Body of pancreas (tissue), 4 donors: Measurements from ENCODE around the gene ZNF724. TPM values are rescaled to one million over a fixed set of nuclear protein-coding genes. Genes with fewer than 3 reads are reported as not detected.

Experiments used
- ATAC-seq: fragments of 150-250 bp; one replicate; pipeline ENCODE4 v1.9.1; 2016
- DNase-seq, 4 donors: peaks; one replicate each; pipeline ENCODE4 v3.0.0-alpha.2; 2019
- H3K27ac ChIP-seq, 4 donors: fragments of 200-600 bp; sonication (generic); 1 replicate in 3 of 4; 2 replicates in 1 of 4; pipeline versions ENCODE4 v1.5.1 to v1.6.1; 2016 to 2019; ENCODE audit warnings: mild to moderate bottlenecking in 1 of 4, mixed read lengths in 1 of 4, moderate library complexity in 1 of 4
- H3K27me3 ChIP-seq, 2 donors: fragments of 200-600 bp; sonication (generic); one replicate each; pipeline ENCODE4 v1.6.0; 2016; ENCODE audit warnings: mild to moderate bottlenecking in 1 of 2
- H3K36me3 ChIP-seq, 2 donors: fragments of 200-600 bp; sonication (generic); replicated peaks in 1 of 2; 2 replicates each; pipeline ENCODE4 v1.5.1; 2016; ENCODE audit warnings: low read depth in 2 of 2; ENCODE audit not compliant: insufficient read depth in 1 of 2
- H3K4me1 ChIP-seq: fragments of 200-600 bp; sonication (generic); one replicate; pipeline ENCODE4 v1.6.0; 2016
- H3K4me3 ChIP-seq, 2 donors: fragments of 200-600 bp; sonication (generic); 1 replicate in 1 of 2; 2 replicates in 1 of 2; pipeline ENCODE4 v1.5.1; 2016 to 2019
- H3K9me3 ChIP-seq, 3 donors: fragments of 200-600 bp; sonication (generic); 1 replicate in 2 of 3; 2 replicates in 1 of 3; pipeline ENCODE4 v1.5.1; 2016
- POLR2A ChIP-seq, 3 donors: fragments of 450-650 bp; IDR thresholded peaks; one replicate each; pipeline ENCODE4 v1.6.1; 2016; ENCODE audit warnings: antibody characterized with exemption in 3 of 3, mild to moderate bottlenecking in 2 of 3
- WGBS, 2 donors: methylation state at CpG; one replicate each; pipeline ENCODE4 v1.1.5; 2017; 5-methylcytosine and 5-hydroxymethylcytosine counted together
- intact Hi-C: fragments of 100-400 bp; cut with DNase I; formaldehyde crosslinking; loops from one replicate; pipeline ENCODE4 v1.15.1; 2023
- total RNA-seq, 2 donors: library from RNA; depleted of rRNA; stranded (reverse); fragments of >200 nt; gene quantifications; one replicate each; pipeline ENCODE4 v1.1.0, GENCODE V29; 2016
- TF ChIP-seq, protein P1 (sequence below), 7 experiments: fragments of 450-650 bp in 4 of 7; fragments of 200-600 bp in 3 of 7; sonication (generic) in 3 of 7; IDR thresholded peaks; one replicate each; pipeline ENCODE4 v1.5.1; 2016 to 2019; ENCODE audit warnings: antibody characterized with exemption in 7 of 7

ZNF724 gene
- total RNA-seq, 2 donors from 2014 or later, result 0.33 to 1.3 TPM

DNA sequence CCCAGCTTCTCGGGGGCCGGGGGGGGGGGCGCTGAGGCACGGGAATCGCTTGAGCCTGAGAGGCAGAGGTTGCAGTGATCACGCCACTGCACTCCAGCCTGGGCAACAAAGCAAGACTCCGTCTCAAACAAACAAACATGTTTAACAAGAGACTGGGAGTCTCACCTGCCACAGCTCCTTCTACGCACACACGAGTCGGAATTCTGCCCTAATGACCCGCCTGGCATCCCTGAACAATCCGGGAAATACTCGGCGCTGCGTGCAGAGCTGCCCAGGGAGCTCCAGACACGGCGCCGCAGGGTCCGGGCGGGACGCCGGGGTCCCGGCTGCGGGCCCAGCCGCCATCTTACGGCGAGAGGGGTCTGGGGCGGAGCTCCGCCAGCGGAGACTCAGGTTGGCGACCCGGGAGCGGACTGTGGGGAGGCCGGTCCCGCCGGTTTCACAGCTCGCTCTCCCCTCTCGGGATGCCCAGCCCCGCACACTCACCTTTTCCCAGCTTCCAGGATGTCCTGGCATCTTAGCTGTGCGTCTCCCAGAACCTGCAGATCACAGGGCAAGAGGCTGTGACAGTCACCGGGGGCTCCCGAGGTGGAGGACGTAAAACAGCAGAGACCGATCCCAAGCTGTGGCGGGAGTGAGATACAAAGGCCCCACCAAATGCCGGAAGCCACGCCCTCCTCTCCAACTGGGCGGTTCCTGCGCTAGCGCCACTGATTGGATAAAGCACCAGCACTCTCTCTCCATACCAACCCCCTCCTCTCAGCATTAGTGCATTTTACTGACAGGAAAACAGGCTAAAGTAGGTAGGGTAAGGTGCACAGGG, 23.6 kb upstream of the ZNF724 start:
- H3K36me3 ChIP-seq, result no peaks in the 10 kb centered on the region
- peaks cover 17% of the 10 kb centered on the region for H3K4me1 ChIP-seq
- DNase-seq (peak; percentile 93 to 95 (median 94)), ATAC-seq (peak; percentile 99)
- no peaks in the 10 kb centered on the region for H3K9me3 ChIP-seq
- H3K4me3 ChIP-seq, result peak overlapping the region; percentile 85 to 87
- TF ChIP-seq, protein P1, sequence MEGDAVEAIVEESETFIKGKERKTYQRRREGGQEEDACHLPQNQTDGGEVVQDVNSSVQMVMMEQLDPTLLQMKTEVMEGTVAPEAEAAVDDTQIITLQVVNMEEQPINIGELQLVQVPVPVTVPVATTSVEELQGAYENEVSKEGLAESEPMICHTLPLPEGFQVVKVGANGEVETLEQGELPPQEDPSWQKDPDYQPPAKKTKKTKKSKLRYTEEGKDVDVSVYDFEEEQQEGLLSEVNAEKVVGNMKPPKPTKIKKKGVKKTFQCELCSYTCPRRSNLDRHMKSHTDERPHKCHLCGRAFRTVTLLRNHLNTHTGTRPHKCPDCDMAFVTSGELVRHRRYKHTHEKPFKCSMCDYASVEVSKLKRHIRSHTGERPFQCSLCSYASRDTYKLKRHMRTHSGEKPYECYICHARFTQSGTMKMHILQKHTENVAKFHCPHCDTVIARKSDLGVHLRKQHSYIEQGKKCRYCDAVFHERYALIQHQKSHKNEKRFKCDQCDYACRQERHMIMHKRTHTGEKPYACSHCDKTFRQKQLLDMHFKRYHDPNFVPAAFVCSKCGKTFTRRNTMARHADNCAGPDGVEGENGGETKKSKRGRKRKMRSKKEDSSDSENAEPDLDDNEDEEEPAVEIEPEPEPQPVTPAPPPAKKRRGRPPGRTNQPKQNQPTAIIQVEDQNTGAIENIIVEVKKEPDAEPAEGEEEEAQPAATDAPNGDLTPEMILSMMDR (IDR thresholded peaks at IDR 0.05), result no peak
- TF ChIP-seq POLR2A (IDR thresholded peaks at IDR 0.05), result peak; percentile 74 to 93 (median 90)
- H3K27ac ChIP-seq, result peak overlapping the region; percentile 92 to 97 (median 95)
- intact Hi-C loops, result no loop called here
- no peaks in the 10 kb centered on the region for H3K27me3 ChIP-seq
- 0% methylated on average over 11 to 49 of the region's 50 CpGs for WGBS, 2 donors

DNA sequence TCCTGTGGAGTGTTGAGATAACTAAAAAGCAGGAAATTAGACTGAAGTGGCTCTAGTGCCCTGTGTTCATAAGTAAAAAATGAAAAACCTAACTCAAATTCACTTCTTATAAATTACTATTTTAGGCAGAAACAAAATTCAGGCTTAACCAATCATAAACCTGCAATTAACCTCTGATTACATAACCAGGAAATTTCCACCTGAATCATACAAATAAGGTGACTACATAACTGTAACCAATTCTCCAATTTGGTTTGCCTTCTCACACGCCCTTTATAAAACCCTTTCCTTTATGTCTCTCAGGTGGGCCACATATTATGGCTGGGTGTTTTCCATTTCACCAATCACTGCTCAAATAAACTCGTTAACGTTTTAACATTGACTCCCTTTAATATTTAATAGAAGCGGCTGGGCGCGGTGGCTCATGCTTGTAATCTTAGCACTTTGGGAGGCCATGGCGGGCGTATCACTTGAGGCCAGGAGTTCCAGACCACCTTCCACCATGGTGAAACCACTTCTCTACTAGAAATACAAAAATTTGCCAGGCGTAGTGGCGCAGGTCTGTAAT, 22.9 kb upstream of the ZNF724 start:
- Histone ChIP-seq H3K4me1 (peaks cover 17% of the 10 kb centered on the region), H3K9me3 (no peaks in the 10 kb centered on the region), H3K27me3 (no peaks in the 10 kb centered on the region), H3K27ac (peak overlapping the region; percentile 92 to 97 (median 95)), H3K4me3 (peak overlapping the region; percentile 85 to 87), H3K36me3 (peaks cover 0 to 3% of the 10 kb centered on the region in 2 donors)
- WGBS, 2 donors, result 1% methylated on average over 9 to 10 of the region's 10 CpGs
- ATAC-seq (peak; percentile 9), DNase-seq (peak in 2 of 4 donors; percentile 21 to 34)
- intact Hi-C loops, result no loop called here
- TF ChIP-seq, protein P1 (IDR thresholded peaks at IDR 0.05), result no peak
- no peak for TF ChIP-seq POLR2A (IDR thresholded peaks at IDR 0.05)

DNA sequence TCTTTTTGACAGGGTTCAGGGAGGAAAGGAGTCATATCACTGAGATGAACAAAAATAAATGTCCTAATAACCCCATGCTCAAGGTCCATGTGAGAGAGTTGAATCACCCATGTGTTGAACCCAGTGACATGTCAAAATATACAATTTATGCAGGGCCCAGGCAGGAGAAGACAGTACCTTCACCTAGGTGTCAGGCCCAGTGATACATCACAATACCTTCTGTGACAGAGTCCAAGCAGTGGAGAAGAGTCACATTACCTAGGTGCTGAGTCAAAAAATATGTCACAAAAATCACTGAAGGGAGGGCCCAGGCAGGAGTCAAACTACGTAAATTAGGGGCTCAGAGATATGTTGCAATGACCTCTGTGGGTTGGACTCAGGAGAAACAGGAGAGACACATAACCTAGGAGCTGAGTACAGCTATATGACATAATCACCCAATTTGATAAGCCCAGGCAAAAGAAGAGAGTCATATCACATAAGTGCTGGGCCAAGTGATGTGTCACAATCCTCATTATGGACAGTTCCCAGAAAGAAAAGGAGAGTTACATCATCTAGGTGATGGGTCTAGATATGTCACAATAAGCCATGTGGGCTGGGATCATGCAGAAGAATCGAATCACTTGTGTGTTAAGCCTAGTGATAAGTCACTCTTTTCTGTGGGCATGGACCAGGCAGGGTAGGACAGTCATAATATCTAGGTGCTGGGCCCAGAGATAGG, 13.8 kb upstream of the ZNF724 start:
- Histone ChIP-seq H3K4me3 (no peak overlapping the region), H3K36me3 (peaks cover 0 to 5% of the 10 kb centered on the region in 2 donors), H3K27ac (no peak overlapping the region), H3K4me1 (no peaks in the 10 kb centered on the region), H3K9me3 (no peaks in the 10 kb centered on the region), H3K27me3 (no peaks in the 10 kb centered on the region)
- ATAC-seq, result no peak
- TF ChIP-seq, protein P1 (IDR thresholded peaks at IDR 0.05), result no peak
- TF ChIP-seq POLR2A (IDR thresholded peaks at IDR 0.05), result no peak
- intact Hi-C loops, result no loop called here
- DNase-seq, result no peak
- 90 to 100% methylated on average over 2 of the region's 2 CpGs for WGBS, 2 donors

DNA sequence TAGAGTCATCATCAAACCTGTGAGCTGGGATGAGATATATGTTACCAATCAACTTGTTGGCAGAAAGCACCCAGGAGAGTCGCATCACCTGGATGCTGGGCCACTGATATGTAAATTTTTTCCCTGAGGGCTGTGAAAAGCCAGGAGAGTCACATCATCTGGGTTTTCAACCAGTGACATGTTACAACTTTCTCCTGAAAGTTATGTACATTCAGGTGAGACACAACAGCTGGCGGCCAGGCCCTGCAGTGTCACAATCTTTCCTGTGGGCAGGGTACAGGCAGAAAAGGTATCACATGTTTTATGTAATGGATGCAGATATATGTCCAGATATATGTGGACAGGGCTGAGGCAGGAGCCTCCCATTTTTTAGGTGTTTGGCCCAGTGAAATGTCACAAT, 13.2 kb upstream of the ZNF724 start:
- Histone ChIP-seq H3K9me3 (no peaks in the 10 kb centered on the region), H3K36me3 (peaks cover 0 to 5% of the 10 kb centered on the region in 2 donors), H3K4me3 (no peak overlapping the region), H3K27me3 (no peaks in the 10 kb centered on the region), H3K4me1 (no peaks in the 10 kb centered on the region), H3K27ac (no peak overlapping the region)
- WGBS, 2 donors, result 46 to 100% methylated on average over 1 to 2 of the region's 2 CpGs
- intact Hi-C loops, result no loop called here
- TF ChIP-seq, protein P1 (IDR thresholded peaks at IDR 0.05), result no peak
- no peak for TF ChIP-seq POLR2A (IDR thresholded peaks at IDR 0.05)
- ATAC-seq, result no peak
- DNase-seq, result no peak
